GM12878 (cell line): Measurements from ENCODE around the gene UNK. TPM values are rescaled to one million over a fixed set of nuclear protein-coding genes. Genes with fewer than 3 reads are reported as not detected.

ENCODE experiments used
- ATAC-seq: fragments of 200-7000 bp; cut with Tn5 transposase; 3 replicates; pipeline ENCODE4 v1.9.1; 2020; ENCODE audit warnings: mild to moderate bottlenecking, moderate library complexity
- BruUV-seq: library from RNA; stranded (reverse); fragments of 400-500 nt; replicated peaks from 2 replicates; lab custom pipeline; 2021; lab: Mats Ljungman, UMichigan
- CTCF ChIA-PET: fragments of 300-600 bp; sonication (Branson Sonifier 250); formaldehyde crosslinking; extraction: SDS; loops from one replicate; lab custom pipeline; 2021; ENCODE audit warnings: inconsistent platforms; lab: Yijun Ruan, JAX
- POLR2A ChIA-PET: fragments of 350-600 bp; formaldehyde crosslinking; extraction: SDS; loops from one replicate; lab custom pipeline; 2021; ENCODE audit warnings: inconsistent platforms; lab: Charles Lee
- RAD21 ChIA-PET: fragments of 300-600 bp; sonication (Branson Sonifier 250); formaldehyde crosslinking; loops from one replicate; lab custom pipeline; 2023; ENCODE audit warnings: antibody characterized with exemption; ENCODE audit not compliant: unreplicated experiment; lab: Charles Lee
- SMC1A ChIA-PET: fragments of 300-600 bp; sonication (Branson Sonifier 250); formaldehyde crosslinking; loops from one replicate; lab custom pipeline; 2023; ENCODE audit not compliant: unreplicated experiment, uncharacterized antibody; lab: Charles Lee
- DNase-seq: peaks from one replicate; pipeline ENCODE4 v3.0.0-alpha.2; 2011; ENCODE audit warnings: low read depth, low spot score
- FAIRE-seq: peaks from 3 replicates; lab custom pipeline; 2011; peaks lifted over from hg19 to GRCh38; lab: Jason Lieb, UNC
- H2AFZ ChIP-seq: 2 replicates; pipeline ENCODE4 v1.6.0; 2011; ENCODE audit warnings: low read depth, low read length, control low read depth; ENCODE audit not compliant: control insufficient read depth
- H3K27ac ChIP-seq: 2 replicates; pipeline ENCODE4 v1.5.1; 2011; ENCODE audit warnings: control low read depth; ENCODE audit not compliant: control insufficient read depth, insufficient read depth
- H3K27me3 ChIP-seq, 2 experiments: replicated peaks in 1 of 2; 2 replicates each; pipeline versions ENCODE4 v1.6.0 to v1.6.1; 2011; ENCODE audit warnings: low read length in 1 of 2; ENCODE audit not compliant: control insufficient read depth in 2 of 2, insufficient read depth in 2 of 2
- H3K36me3 ChIP-seq, 2 experiments: 2 replicates each; pipeline ENCODE4 v1.5.1; 2011; ENCODE audit warnings: low read length in 1 of 2; ENCODE audit not compliant: control insufficient read depth in 2 of 2, insufficient read depth in 2 of 2
- H3K4me1 ChIP-seq: 2 replicates; pipeline ENCODE4 v1.6.1; 2011; ENCODE audit warnings: mild to moderate bottlenecking, low read length, moderate library complexity, mixed read lengths; ENCODE audit not compliant: control insufficient read depth, insufficient read depth
- H3K4me2 ChIP-seq: 2 replicates; pipeline ENCODE4 v1.6.0; 2011; ENCODE audit warnings: control low read depth; ENCODE audit not compliant: control insufficient read depth, insufficient read depth
- H3K4me3 ChIP-seq: fragments of 200-600 bp; sonication (generic); 2 replicates; pipeline ENCODE4 v1.5.1; 2016
- H3K79me2 ChIP-seq: 2 replicates; pipeline ENCODE4 v1.6.0; 2011; ENCODE audit warnings: low read length; ENCODE audit not compliant: control insufficient read depth, insufficient read depth
- H3K9ac ChIP-seq: 2 replicates; pipeline ENCODE4 v1.8.0; 2011; ENCODE audit warnings: low read length, control low read depth, mixed read lengths; ENCODE audit not compliant: control insufficient read depth, insufficient read depth
- H3K9me3 ChIP-seq: replicated peaks from 3 replicates; pipeline ENCODE4 v1.5.1; 2011; ENCODE audit warnings: mild to moderate bottlenecking, low read length; ENCODE audit not compliant: control insufficient read depth, insufficient read depth
- H4K20me1 ChIP-seq: 2 replicates; pipeline ENCODE4 v1.6.0; 2011; ENCODE audit not compliant: control insufficient read depth, insufficient read depth
- IKZF2 ChIP-seq, 2 experiments: fragments of 450-650 bp; IDR thresholded peaks; 2 replicates each; pipeline ENCODE4 v1.6.1; 2017; ENCODE audit warnings: mild to moderate bottlenecking in 2 of 2, moderate library complexity in 2 of 2
- MTA2 ChIP-seq: fragments of 450-650 bp; IDR thresholded peaks from 2 replicates; pipeline ENCODE4 v1.6.1; 2016; ENCODE audit warnings: low read depth, mild to moderate bottlenecking, moderate library complexity
- NFIC ChIP-seq: IDR thresholded peaks from 2 replicates; pipeline ENCODE4 v1.6.1; 2012; ENCODE audit warnings: low read depth, mild to moderate bottlenecking, inconsistent platforms, low read length, moderate library complexity
- SPI1 ChIP-seq: IDR thresholded peaks from 2 replicates; pipeline ENCODE4 v1.6.1; 2011; ENCODE audit warnings: low read depth, mild to moderate bottlenecking, low read length, moderate library complexity, borderline replicate concordance; ENCODE audit not compliant: insufficient read depth
- STAT3 ChIP-seq: IDR thresholded peaks from 2 replicates; pipeline ENCODE4 v1.6.1; 2011; ENCODE audit warnings: low read depth, low read length, improper control_type of control experiment
- ZBED1 ChIP-seq: IDR thresholded peaks from 2 replicates; pipeline ENCODE4 v1.6.1; 2016; ENCODE audit warnings: borderline replicate concordance
- ZNF384 ChIP-seq: IDR thresholded peaks from 2 replicates; pipeline ENCODE4 v1.6.1; 2012; ENCODE audit warnings: low read depth, mild to moderate bottlenecking, low read length, improper control_type of control experiment, borderline replicate concordance
- WGBS: methylation state at CpG from one replicate; pipeline ENCODE4 v1.1.6; 2016; ENCODE audit warnings: low lambda C conversion rate; ENCODE audit not compliant: insufficient replicate concordance, insufficient coverage; ENCODE audit errors: missing lambda C conversion rate; 5-methylcytosine and 5-hydroxymethylcytosine counted together
- in situ Hi-C: fragments of 300-500 bp; cut with MboI; formaldehyde crosslinking; loops from 9 replicates; pipeline ENCODE4 v1.14.3; 2018; ENCODE audit warnings: mixed read lengths
- intact Hi-C: fragments of 100-400 bp; cut with micrococcal nuclease; formaldehyde crosslinking; loops from one replicate; pipeline ENCODE4 v1.14.2; 2022; ENCODE audit not compliant: unreplicated experiment
- polyA plus RNA-seq, 11 experiments: library from polyadenylated mRNA; depleted of rRNA in 4 of 11; unstranded in 6 of 11; stranded (reverse) in 5 of 11; fragments of >200 nt; fragmentation: Nextera tagmentation in 4 of 11; fragmentation: Illumina TruSeq in 1 of 11; extraction: Ambion mirVana in 4 of 11; extraction: Trizol in 1 of 11; gene quantifications; 1 replicate in 1 of 11; 2 replicates in 10 of 11; pipeline versions ENCODE4 v1.2.1 to v1.2.3, GENCODE V29; 2011 to 2016; ENCODE audit warnings: inconsistent platforms in 2 of 11, missing spikeins in 2 of 11, low read depth in 1 of 11
- total RNA-seq, 4 experiments: library from RNA; depleted of rRNA in 3 of 4; stranded (reverse); fragments of >200 nt in 3 of 4; fragmentation: Illumina TruSeq in 1 of 4; extraction: Trizol in 1 of 4; gene quantifications; 2 replicates each; pipeline versions ENCODE4 v1.2.1 to v1.2.3, GENCODE V29; 2013 to 2021
- TF ChIP-seq, protein P1 (sequence below): fragments of 450-650 bp; IDR thresholded peaks from 2 replicates; pipeline ENCODE4 v1.6.1; 2017; ENCODE audit warnings: low read depth, mild to moderate bottlenecking, moderate library complexity
- TF ChIP-seq, protein P2 (sequence below): fragments of 450-650 bp; IDR thresholded peaks from 2 replicates; pipeline ENCODE4 v1.6.1; 2018; ENCODE audit warnings: mild to moderate bottlenecking, low read depth, moderate library complexity; ENCODE audit not compliant: partially characterized antibody
- TF ChIP-seq, protein P3 (sequence below): fragments of 450-650 bp; formaldehyde crosslinking; IDR thresholded peaks from 2 replicates; pipeline ENCODE4 v1.5.0; 2022; ENCODE audit warnings: mild to moderate bottlenecking, missing genetic modification characterization
- TF ChIP-seq, protein P4 (sequence below): fragments of 450-650 bp; conservative IDR thresholded peaks from 2 replicates; pipeline ENCODE4 v1.6.1; 2017; ENCODE audit warnings: mild to moderate bottlenecking, moderate library complexity

Gene UNK
- total and polyA plus RNA-seq, 10 of the 15 experiments (the other 5 are each of a cell fraction or from before 2014, with no cell fraction given), result 8.9 to 34.5 (median 27.3) TPM

DNA sequence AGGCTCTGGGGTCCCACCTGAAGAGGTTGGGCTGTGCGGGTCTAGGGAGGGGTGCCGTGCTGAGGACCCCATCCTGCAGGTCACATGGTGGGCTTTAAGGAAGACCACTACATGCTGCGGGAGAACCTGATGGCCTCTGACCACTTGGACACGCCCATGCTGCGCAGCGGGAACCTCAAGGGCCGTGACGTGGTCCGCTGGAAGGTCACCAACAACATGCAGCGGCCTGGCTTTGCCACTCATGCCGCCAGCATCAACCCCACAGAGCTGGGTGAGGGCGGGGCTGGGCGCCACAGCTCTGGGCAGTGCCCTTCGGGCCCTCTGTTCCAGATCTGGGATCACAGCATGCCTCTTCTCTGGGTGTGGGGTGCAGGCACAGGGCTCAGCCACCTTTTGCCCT is 44.8 kb upstream of the UNK start:
- no peaks in the 10 kb centered on the region for H3K27me3 ChIP-seq
- H3K36me3 ChIP-seq, result no peaks in the 10 kb centered on the region
- ChIA-PET RAD21 (no interaction called here), POLR2A (no interaction called here), SMC1A (interaction anchor here (0.9 to 2.8 kb wide), 2 partner anchors 9 to 68 kb away, joined by 3 to 18 read pairs; no protein-coding TSS in a partner anchor), CTCF (interaction anchor here (0.5 to 6.0 kb wide), 4 partner anchors 9 to 106 kb away, joined by 3 to 48 read pairs (median 10); partner anchors contain the start of gene SMIM5)
- H3K9ac ChIP-seq, result no peak overlapping the region
- no peaks in the 10 kb centered on the region for H4K20me1 ChIP-seq
- ATAC-seq (no peak), FAIRE-seq (no peak), DNase-seq (no peak)
- no TSS peak for BruUV-seq
- peaks cover 4% of the 10 kb centered on the region for H3K4me1 ChIP-seq
- no peak overlapping the region for H3K4me3 ChIP-seq
- no peaks in the 10 kb centered on the region for H3K79me2 ChIP-seq
- H3K9me3 ChIP-seq, result no peaks in the 10 kb centered on the region
- H2AFZ ChIP-seq, result no peak overlapping the region
- intact Hi-C loops (no loop called here), in situ Hi-C loops (loop anchor here (5.0 to 10.0 kb wide), 2 partner anchors 105 to 312 kb away; partner anchors contain the start of gene SMIM5)
- 54% methylated on average over 14 of the region's 14 CpGs for WGBS
- no peak overlapping the region for H3K4me2 ChIP-seq
- H3K27ac ChIP-seq, result no peak overlapping the region
- no peak for TF ChIP-seq ZBED1
- TF ChIP-seq, protein P1, sequence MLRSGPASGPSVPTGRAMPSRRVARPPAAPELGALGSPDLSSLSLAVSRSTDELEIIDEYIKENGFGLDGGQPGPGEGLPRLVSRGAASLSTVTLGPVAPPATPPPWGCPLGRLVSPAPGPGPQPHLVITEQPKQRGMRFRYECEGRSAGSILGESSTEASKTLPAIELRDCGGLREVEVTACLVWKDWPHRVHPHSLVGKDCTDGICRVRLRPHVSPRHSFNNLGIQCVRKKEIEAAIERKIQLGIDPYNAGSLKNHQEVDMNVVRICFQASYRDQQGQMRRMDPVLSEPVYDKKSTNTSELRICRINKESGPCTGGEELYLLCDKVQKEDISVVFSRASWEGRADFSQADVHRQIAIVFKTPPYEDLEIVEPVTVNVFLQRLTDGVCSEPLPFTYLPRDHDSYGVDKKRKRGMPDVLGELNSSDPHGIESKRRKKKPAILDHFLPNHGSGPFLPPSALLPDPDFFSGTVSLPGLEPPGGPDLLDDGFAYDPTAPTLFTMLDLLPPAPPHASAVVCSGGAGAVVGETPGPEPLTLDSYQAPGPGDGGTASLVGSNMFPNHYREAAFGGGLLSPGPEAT, result no peak
- no peak for TF ChIP-seq IKZF2 (IDR thresholded peaks at IDR 0.05)
- TF ChIP-seq, protein P2, sequence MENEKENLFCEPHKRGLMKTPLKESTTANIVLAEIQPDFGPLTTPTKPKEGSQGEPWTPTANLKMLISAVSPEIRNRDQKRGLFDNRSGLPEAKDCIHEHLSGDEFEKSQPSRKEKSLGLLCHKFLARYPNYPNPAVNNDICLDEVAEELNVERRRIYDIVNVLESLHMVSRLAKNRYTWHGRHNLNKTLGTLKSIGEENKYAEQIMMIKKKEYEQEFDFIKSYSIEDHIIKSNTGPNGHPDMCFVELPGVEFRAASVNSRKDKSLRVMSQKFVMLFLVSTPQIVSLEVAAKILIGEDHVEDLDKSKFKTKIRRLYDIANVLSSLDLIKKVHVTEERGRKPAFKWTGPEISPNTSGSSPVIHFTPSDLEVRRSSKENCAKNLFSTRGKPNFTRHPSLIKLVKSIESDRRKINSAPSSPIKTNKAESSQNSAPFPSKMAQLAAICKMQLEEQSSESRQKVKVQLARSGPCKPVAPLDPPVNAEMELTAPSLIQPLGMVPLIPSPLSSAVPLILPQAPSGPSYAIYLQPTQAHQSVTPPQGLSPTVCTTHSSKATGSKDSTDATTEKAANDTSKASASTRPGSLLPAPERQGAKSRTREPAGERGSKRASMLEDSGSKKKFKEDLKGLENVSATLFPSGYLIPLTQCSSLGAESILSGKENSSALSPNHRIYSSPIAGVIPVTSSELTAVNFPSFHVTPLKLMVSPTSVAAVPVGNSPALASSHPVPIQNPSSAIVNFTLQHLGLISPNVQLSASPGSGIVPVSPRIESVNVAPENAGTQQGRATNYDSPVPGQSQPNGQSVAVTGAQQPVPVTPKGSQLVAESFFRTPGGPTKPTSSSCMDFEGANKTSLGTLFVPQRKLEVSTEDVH, result no peak
- TF ChIP-seq MTA2, result no peak
- TF ChIP-seq ZNF384, result no peak
- TF ChIP-seq, protein P3, sequence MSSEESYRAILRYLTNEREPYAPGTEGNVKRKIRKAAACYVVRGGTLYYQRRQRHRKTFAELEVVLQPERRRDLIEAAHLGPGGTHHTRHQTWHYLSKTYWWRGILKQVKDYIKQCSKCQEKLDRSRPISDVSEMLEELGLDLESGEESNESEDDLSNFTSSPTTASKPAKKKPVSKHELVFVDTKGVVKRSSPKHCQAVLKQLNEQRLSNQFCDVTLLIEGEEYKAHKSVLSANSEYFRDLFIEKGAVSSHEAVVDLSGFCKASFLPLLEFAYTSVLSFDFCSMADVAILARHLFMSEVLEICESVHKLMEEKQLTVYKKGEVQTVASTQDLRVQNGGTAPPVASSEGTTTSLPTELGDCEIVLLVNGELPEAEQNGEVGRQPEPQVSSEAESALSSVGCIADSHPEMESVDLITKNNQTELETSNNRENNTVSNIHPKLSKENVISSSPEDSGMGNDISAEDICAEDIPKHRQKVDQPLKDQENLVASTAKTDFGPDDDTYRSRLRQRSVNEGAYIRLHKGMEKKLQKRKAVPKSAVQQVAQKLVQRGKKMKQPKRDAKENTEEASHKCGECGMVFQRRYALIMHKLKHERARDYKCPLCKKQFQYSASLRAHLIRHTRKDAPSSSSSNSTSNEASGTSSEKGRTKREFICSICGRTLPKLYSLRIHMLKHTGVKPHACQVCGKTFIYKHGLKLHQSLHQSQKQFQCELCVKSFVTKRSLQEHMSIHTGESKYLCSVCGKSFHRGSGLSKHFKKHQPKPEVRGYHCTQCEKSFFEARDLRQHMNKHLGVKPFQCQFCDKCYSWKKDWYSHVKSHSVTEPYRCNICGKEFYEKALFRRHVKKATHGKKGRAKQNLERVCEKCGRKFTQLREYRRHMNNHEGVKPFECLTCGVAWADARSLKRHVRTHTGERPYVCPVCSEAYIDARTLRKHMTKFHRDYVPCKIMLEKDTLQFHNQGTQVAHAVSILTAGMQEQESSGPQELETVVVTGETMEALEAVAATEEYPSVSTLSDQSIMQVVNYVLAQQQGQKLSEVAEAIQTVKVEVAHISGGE (CRISPR knock-in tag), result no peak
- TF ChIP-seq, protein P4, sequence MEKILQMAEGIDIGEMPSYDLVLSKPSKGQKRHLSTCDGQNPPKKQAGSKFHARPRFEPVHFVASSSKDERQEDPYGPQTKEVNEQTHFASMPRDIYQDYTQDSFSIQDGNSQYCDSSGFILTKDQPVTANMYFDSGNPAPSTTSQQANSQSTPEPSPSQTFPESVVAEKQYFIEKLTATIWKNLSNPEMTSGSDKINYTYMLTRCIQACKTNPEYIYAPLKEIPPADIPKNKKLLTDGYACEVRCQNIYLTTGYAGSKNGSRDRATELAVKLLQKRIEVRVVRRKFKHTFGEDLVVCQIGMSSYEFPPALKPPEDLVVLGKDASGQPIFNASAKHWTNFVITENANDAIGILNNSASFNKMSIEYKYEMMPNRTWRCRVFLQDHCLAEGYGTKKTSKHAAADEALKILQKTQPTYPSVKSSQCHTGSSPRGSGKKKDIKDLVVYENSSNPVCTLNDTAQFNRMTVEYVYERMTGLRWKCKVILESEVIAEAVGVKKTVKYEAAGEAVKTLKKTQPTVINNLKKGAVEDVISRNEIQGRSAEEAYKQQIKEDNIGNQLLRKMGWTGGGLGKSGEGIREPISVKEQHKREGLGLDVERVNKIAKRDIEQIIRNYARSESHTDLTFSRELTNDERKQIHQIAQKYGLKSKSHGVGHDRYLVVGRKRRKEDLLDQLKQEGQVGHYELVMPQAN, result no peak
- TF ChIP-seq SPI1, result no peak
- TF ChIP-seq STAT3, result no peak
- no peak for TF ChIP-seq NFIC
